CD4-positive, CD25-positive, alpha-beta regulatory T cell (primary cell): Measurements from ENCODE around the gene EMC9. TPM values are rescaled to one million over a fixed set of nuclear protein-coding genes. Genes with fewer than 3 reads are reported as not detected.

Experiments
- ATAC-seq, 2 donors: fragments of 150-1000 bp; cut with Tn5 transposase; one replicate each; pipeline ENCODE4 v1.10.0; 2021; ENCODE audit warnings: low read depth in 2 of 2, moderate number of reproducible peaks in 2 of 2, moderate library complexity in 1 of 2
- DNase-seq, 3 donors: peaks; one replicate each; pipeline versions ENCODE4 v3.0.0 to v3.0.0-alpha.2; 2012 to 2022; ENCODE audit warnings: mixed read lengths in 1 of 3
- H3K27ac ChIP-seq: one replicate; pipeline ENCODE4 v1.7.0; 2013; ENCODE audit warnings: mild to moderate bottlenecking, low read length; ENCODE audit not compliant: insufficient read depth, poor library complexity, severe bottlenecking
- H3K27me3 ChIP-seq: one replicate; pipeline ENCODE4 v1.7.0; 2013; ENCODE audit warnings: low read length; ENCODE audit not compliant: control insufficient read depth, insufficient read depth
- H3K36me3 ChIP-seq: one replicate; pipeline ENCODE4 v1.7.0; 2013; ENCODE audit warnings: mild to moderate bottlenecking, low read length, moderate library complexity; ENCODE audit not compliant: control insufficient read depth, insufficient read depth
- H3K4me1 ChIP-seq: 2 replicates; pipeline ENCODE4 v1.7.0; 2013; ENCODE audit warnings: mild to moderate bottlenecking, low read length; ENCODE audit not compliant: insufficient read depth, control insufficient read depth, poor library complexity, severe bottlenecking
- H3K4me3 ChIP-seq: one replicate; pipeline ENCODE4 v1.7.0; 2013; ENCODE audit warnings: low read depth, mild to moderate bottlenecking, low read length, moderate library complexity
- H3K9me3 ChIP-seq, 2 experiments: 1 replicate in 1 of 2; 2 replicates in 1 of 2; pipeline ENCODE4 v1.7.0; 2013; ENCODE audit warnings: low read length in 2 of 2, mild to moderate bottlenecking in 1 of 2, moderate library complexity in 1 of 2; ENCODE audit not compliant: control insufficient read depth in 2 of 2
- H3K27ac Mint-ChIP-seq, 3 donors: one replicate each; pipeline ENCODE4 v1.8.0; 2020 to 2022; ENCODE audit warnings: mild to moderate bottlenecking in 3 of 3, mixed read lengths in 3 of 3, moderate library complexity in 2 of 3
- H3K27me3 Mint-ChIP-seq: one replicate; pipeline ENCODE4 v1.8.0; 2022; ENCODE audit warnings: mild to moderate bottlenecking, mixed read lengths
- H3K36me3 Mint-ChIP-seq: one replicate; pipeline ENCODE4 v1.8.0; 2020; ENCODE audit warnings: mixed read lengths
- H3K4me1 Mint-ChIP-seq, 4 donors: one replicate each; pipeline ENCODE4 v1.8.0; 2020 to 2022; ENCODE audit warnings: mixed read lengths in 4 of 4, mild to moderate bottlenecking in 1 of 4
- H3K4me3 Mint-ChIP-seq, 4 donors: one replicate each; pipeline ENCODE4 v1.8.0; 2020 to 2022; ENCODE audit warnings: mild to moderate bottlenecking in 4 of 4, mixed read lengths in 4 of 4, moderate library complexity in 3 of 4
- H3K9me3 Mint-ChIP-seq, 7 donors: one replicate each; pipeline ENCODE4 v1.8.0; 2020 to 2022; ENCODE audit warnings: mixed read lengths in 7 of 7, mild to moderate bottlenecking in 3 of 7, moderate library complexity in 2 of 7
- polyA plus RNA-seq, 4 donors: library from polyadenylated mRNA; unstranded; fragments of 300-500 nt; fragmentation: Illumina TruSeq; gene quantifications; one replicate each; pipeline ENCODE4 v1.2.3, GENCODE V29; 2021
- total RNA-seq: library from RNA; stranded (reverse); gene quantifications from one replicate; pipeline ENCODE4 v1.2.3, GENCODE V29; 2022

Gene EMC9
- total and polyA plus RNA-seq, 5 donors from 2014 or later = 10.7 to 22.5 (median 11.7) TPM

DNA sequence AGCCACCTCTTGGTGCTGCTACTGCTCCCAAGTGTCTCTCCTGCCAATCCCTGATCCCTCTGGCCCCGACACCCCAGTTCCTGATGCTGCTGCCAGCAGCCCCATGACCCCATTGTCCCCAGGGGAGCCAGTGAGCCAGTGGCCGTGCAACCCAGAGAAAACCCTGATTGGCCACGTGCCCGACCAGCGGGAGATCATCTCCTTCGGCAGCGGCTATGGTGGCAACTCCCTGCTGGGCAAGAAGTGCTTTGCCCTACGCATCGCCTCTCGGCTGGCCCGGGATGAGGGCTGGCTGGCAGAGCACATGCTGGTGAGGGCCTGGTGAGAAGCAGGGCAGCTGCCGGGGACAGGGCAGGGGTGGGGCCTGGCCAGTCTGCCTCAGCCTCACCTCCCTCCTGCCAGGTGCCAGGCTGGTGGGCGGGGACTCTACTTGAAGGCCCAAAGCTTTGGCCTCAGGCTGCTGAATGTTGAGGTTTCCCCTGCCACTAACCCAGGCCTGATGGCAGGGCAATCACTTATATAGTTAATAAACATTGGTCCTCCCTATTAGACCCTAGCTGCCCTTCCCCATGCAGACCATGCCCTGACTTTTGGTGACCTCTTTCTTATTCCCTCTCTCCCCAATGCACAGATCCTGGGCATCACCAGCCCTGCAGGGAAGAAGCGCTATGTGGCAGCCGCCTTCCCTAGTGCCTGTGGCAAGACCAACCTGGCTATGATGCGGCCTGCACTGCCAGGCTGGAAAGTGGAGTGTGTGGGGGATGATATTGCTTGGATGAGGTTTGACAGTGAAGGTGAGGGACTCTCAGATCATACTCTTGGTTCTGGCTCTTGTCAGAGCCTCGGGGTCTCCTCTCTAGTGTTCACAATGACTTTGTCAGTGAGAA is 42.2 kb downstream of the EMC9 start:
- Mint-ChIP-seq H3K9me3 (no peaks in the 10 kb centered on the region), H3K4me1 (peaks cover 4 to 24% (median 12%) of the 10 kb centered on the region in 4 donors)

DNA sequence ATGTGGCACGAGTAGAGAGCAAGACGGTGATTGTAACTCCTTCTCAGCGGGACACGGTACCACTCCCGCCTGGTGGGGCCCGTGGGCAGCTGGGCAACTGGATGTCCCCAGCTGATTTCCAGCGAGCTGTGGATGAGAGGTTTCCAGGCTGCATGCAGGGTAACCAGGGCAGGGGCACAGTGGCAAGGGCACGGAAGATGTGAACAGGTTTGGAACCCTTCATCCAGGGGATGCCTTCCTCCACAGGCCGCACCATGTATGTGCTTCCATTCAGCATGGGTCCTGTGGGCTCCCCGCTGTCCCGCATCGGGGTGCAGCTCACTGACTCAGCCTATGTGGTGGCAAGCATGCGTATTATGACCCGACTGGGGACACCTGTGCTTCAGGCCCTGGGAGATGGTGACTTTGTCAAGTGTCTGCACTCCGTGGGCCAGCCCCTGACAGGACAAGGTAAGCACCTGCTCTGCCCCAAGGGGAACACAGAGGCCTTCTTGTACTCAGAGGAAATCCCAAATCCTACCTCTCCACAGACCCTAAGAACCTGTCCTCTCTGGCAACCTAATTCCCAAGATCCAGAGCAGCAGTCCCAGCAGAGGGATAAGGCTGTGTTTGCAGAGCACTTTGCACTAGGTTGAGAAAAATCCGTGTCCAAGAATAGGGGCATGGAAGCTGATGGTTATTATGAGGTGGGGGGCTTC is 43.0 kb downstream of the EMC9 start:
- peaks cover 4 to 30% (median 14%) of the 10 kb centered on the region in 4 donors for H3K4me1 Mint-ChIP-seq
- no peak overlapping the region for H3K27ac Mint-ChIP-seq
- H3K27ac ChIP-seq = no peak overlapping the region

More for the DNA sequence above, 42.2 kb downstream of the EMC9 start:
- Histone ChIP-seq H3K27ac (no peak overlapping the region), H3K4me3 (no peak overlapping the region), H3K27me3 (no peaks in the 10 kb centered on the region), H3K9me3 (no peaks in the 10 kb centered on the region), H3K36me3 (peaks cover 38% of the 10 kb centered on the region), H3K4me1 (peaks cover 11% of the 10 kb centered on the region)
- DNase-seq (no peak), ATAC-seq (no peak)
- H3K4me3 Mint-ChIP-seq = peak overlapping the region in 1 of 4 donors; percentile 47
- H3K36me3 Mint-ChIP-seq = peaks cover 36% of the 10 kb centered on the region
- no peak overlapping the region for H3K27ac Mint-ChIP-seq
- no peaks in the 10 kb centered on the region for H3K27me3 Mint-ChIP-seq

DNA sequence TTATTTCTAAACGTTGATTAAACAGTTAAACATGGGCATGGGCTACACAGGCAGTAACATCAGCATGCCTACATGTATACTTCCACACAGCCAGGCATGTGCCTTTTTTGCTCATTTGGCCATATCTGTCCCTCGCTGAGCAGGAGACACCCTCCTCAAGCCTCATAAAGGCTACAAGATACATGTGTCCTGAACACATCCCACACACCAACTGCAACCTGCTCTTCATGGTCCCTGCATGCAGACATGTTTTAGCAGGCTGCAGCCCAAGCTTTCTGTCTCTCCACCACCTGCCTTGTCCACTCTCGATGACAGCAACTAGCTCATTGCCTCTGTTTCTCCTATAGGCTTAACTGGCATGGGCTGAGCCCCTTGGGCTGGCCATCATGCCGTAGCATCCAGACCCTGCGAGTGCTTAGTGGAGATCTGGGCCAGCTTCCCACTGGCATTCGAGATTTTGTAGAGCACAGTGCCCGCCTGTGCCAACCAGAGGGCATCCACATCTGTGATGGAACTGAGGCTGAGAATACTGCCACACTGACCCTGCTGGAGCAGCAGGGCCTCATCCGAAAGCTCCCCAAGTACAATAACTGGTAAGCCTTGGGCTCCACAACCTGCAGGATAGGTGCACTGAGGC is 44.7 kb downstream of the EMC9 start:
- H3K36me3 ChIP-seq = peaks cover 26% of the 10 kb centered on the region
- H3K27ac Mint-ChIP-seq = peak overlapping the region; percentile 55 to 79 (median 69)
- H3K9me3 ChIP-seq = no peaks in the 10 kb centered on the region
- no peak for DNase-seq
- H3K4me1 Mint-ChIP-seq = peaks cover 4 to 35% (median 22%) of the 10 kb centered on the region in 4 donors
- H3K4me3 ChIP-seq = no peak overlapping the region
- no peaks in the 10 kb centered on the region for H3K9me3 Mint-ChIP-seq
- no peak overlapping the region for H3K27ac ChIP-seq
- no peaks in the 10 kb centered on the region for H3K27me3 Mint-ChIP-seq
- peaks cover 17% of the 10 kb centered on the region for H3K36me3 Mint-ChIP-seq
- peak overlapping the region; percentile 66 to 99 (median 72) for H3K4me3 Mint-ChIP-seq
- H3K27me3 ChIP-seq = no peaks in the 10 kb centered on the region
- H3K4me1 ChIP-seq = peaks cover 19% of the 10 kb centered on the region
- ATAC-seq = no peak

More for the DNA sequence above, 43.0 kb downstream of the EMC9 start:
- Histone ChIP-seq H3K27me3 (no peaks in the 10 kb centered on the region), H3K4me1 (peaks cover 18% of the 10 kb centered on the region), H3K4me3 (no peak overlapping the region), H3K36me3 (peaks cover 37% of the 10 kb centered on the region), H3K9me3 (no peaks in the 10 kb centered on the region)
- Mint-ChIP-seq H3K4me3 (peak overlapping the region in 1 of 4 donors; percentile 47), H3K36me3 (peaks cover 30% of the 10 kb centered on the region), H3K27me3 (no peaks in the 10 kb centered on the region), H3K9me3 (no peaks in the 10 kb centered on the region)
- no peak for ATAC-seq
- DNase-seq = no peak

DNA sequence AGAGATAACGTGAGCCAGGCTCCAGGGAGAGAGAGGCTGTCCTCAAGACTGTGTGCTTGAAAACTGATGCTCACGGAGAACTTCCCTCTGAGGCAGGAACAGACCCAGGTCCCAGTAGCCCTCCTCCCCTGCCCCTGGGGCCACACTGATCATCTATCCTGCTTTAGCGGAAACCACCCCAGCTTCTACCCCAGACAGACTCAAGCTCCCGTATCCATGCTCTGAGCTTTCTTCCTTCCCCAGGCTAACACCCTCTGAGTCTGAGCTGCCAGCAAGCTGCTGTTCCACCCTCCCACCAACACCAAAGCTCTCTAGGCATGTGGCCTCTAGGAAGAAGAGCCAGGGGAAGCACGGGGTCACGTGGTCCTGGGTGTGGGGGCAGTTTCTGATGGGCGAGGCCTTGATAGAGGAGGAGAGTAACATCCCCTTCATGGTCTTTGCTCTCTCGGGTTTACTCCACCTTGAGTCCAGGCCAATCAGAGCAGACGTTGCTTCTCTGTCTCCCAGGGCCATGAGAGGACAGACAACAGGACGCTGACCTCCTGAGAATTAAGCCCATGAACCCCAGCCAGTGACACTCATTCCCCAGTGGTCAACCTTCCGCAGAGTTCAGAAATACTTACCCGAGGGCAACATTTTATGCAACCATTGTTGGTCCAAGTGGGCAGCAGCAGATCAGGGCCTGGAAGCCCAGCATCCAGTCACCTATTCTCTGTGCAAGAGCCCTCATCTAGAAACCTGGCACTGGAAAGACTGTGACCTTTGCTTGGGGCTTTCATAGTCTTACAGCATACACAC is 45.9 kb downstream of the EMC9 start:
- peak overlapping the region; percentile 96 to 99 (median 97) for H3K27ac Mint-ChIP-seq
- H3K4me1 Mint-ChIP-seq = peaks cover 7 to 39% (median 23%) of the 10 kb centered on the region in 4 donors

DNA sequence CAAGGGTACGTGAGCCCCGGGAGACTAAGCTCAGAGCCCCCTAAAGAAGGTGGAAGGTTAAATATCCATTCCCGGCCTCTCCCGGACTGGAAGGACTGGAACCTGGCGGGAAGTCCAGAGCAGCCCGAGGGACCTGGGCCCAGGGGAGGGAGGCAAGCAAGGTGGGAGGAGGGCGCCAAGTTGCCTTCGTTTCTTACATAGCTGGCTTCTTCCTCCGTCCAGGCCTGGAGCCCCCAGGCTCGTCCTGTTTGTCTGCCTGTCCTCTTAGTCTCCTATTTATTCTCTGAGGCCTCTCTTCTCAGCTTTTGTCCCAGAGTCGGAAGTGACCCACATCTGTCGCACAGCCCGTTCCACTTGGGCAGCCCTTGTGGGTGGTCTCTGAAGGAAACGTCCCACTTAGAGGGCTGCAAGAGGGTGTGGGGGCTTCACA is 46.5 kb downstream of the EMC9 start:
- Mint-ChIP-seq H3K9me3 (no peaks in the 10 kb centered on the region), H3K27ac (peak overlapping the region; percentile 96 to 99 (median 97)), H3K4me3 (peak overlapping the region; percentile 89 to 99 (median 99)), H3K36me3 (peaks cover 7% of the 10 kb centered on the region), H3K27me3 (no peaks in the 10 kb centered on the region), H3K4me1 (peaks cover 8 to 43% (median 23%) of the 10 kb centered on the region in 4 donors)
- Histone ChIP-seq H3K36me3 (peaks cover 20% of the 10 kb centered on the region), H3K27me3 (no peaks in the 10 kb centered on the region), H3K4me3 (peak overlapping the region; percentile 82), H3K27ac (peak overlapping the region; percentile 86), H3K9me3 (no peaks in the 10 kb centered on the region), H3K4me1 (peaks cover 25% of the 10 kb centered on the region)
- no peak for ATAC-seq
- peak in 1 of 3 donors; percentile 53 for DNase-seq

More for the DNA sequence above, 45.9 kb downstream of the EMC9 start:
- peak overlapping the region; percentile 89 to 99 (median 99) for H3K4me3 Mint-ChIP-seq
- H3K36me3 ChIP-seq = peaks cover 22% of the 10 kb centered on the region
- ATAC-seq = peak; percentile 17 to 27
- no peaks in the 10 kb centered on the region for H3K9me3 ChIP-seq
- peak overlapping the region; percentile 82 for H3K4me3 ChIP-seq
- H3K36me3 Mint-ChIP-seq = peaks cover 10% of the 10 kb centered on the region
- peak overlapping the region; percentile 86 for H3K27ac ChIP-seq
- no peaks in the 10 kb centered on the region for H3K9me3 Mint-ChIP-seq
- no peaks in the 10 kb centered on the region for H3K27me3 Mint-ChIP-seq
- no peaks in the 10 kb centered on the region for H3K27me3 ChIP-seq
- H3K4me1 ChIP-seq = peaks cover 22% of the 10 kb centered on the region
- DNase-seq = peak; percentile 12 to 84 (median 35)

DNA sequence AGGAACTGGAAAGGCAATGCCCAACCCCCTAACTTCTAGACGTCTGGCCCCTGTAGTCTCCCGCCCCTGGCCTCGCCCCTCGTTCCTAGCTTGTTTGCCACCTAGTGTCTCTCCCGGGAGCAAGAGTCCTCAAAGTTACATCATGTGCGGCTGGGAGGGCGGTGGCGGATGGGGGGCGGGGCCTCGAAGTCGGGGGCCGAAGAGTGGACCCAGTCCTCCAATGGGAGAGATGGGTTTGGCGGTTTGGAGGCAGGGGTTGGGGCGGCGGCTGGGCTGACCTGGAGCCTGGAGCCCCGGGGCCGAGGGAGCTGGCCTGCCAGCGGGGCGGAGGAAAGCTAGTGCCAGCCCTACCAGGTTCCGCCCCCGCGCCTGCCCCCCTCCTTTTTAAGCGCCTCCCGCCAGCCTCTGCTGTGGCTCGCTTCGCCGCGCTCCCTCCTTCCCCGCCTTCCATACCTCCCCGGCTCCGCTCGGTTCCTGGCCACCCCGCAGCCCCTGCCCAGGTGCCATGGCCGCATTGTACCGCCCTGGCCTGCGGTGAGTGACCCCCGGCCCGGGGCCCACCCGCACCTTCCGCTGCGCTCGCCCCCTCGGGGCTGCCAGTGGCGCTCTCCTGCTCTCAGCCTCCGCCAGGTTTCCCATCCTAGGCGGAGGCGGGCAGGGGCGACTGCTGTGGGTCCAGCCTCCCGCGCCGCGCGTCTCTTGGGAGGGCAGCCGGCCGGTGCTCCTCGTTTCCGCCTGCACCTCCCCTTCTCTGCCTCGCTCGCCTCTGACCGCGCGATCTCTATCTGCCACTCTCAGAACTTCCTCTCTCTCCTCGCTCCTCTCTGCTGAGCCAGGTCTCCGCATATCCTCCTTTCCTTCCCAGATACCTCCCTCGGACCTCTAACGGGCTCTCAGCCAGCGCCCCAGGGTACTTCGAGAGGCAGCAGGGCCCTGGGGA is 47.2 kb downstream of the EMC9 start, which contains the start of gene PCK2:
TSS of gene PCK2 (plus strand) at position 411 of the 940 bp plus-strand sequence. CDS start at position 506, 95 bp downstream.
- peak within 1 kb of the TSS; percentile 96 to 99 (median 97) for H3K27ac Mint-ChIP-seq

More for the DNA sequence above, 47.2 kb downstream of the EMC9 start, which contains the start of gene PCK2:
- H3K4me3 ChIP-seq = peak within 1 kb of the TSS; percentile 82
- H3K36me3 Mint-ChIP-seq = peaks cover 4% of the 10 kb centered on the region
- DNase-seq (peak; percentile 52 to 84 (median 76)), ATAC-seq (peak; percentile 71 to 76)
- H3K27me3 Mint-ChIP-seq = no peaks in the 10 kb centered on the region
- H3K4me1 Mint-ChIP-seq = peaks cover 8 to 41% (median 25%) of the 10 kb centered on the region in 4 donors
- no peaks in the 10 kb centered on the region for H3K9me3 ChIP-seq
- no peaks in the 10 kb centered on the region for H3K27me3 ChIP-seq
- H3K36me3 ChIP-seq = peaks cover 14% of the 10 kb centered on the region
- H3K4me3 Mint-ChIP-seq = peak within 1 kb of the TSS; percentile 89 to 99 (median 99)
- H3K4me1 ChIP-seq = peaks cover 25% of the 10 kb centered on the region
- H3K9me3 Mint-ChIP-seq = no peaks in the 10 kb centered on the region
- peak within 1 kb of the TSS; percentile 86 for H3K27ac ChIP-seq
